ENCODE data around the gene MALRD1. TPM values are rescaled to one million over a fixed set of nuclear protein-coding genes. Genes with fewer than 3 reads are reported as not detected.

Gene MALRD1
- total and polyA plus RNA-seq, 2 donors from 2014 or later: 2.0 to 2.4 TPM

DNA sequence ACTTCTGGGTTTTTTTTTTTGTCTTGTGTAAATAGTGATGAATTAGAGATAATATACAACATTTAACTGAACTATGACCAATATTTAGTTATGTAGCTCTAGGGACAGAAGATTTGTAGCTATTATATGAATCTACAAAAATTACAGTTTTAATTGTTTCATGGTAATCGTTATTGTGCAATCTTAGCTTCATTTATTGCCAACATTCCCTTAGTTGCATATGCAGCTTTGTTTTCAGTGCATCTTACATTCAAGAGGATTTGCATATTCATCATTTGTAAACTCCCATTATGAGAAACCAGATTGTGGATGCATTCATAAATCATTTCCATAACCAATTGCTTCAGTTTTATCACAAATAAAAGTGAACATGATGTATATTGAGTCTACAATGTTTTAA, 68.8 kb downstream of the MALRD1 start:
- FAIRE-seq (no peak), DNase-seq (no peak)
- TF ChIP-seq, protein P1, sequence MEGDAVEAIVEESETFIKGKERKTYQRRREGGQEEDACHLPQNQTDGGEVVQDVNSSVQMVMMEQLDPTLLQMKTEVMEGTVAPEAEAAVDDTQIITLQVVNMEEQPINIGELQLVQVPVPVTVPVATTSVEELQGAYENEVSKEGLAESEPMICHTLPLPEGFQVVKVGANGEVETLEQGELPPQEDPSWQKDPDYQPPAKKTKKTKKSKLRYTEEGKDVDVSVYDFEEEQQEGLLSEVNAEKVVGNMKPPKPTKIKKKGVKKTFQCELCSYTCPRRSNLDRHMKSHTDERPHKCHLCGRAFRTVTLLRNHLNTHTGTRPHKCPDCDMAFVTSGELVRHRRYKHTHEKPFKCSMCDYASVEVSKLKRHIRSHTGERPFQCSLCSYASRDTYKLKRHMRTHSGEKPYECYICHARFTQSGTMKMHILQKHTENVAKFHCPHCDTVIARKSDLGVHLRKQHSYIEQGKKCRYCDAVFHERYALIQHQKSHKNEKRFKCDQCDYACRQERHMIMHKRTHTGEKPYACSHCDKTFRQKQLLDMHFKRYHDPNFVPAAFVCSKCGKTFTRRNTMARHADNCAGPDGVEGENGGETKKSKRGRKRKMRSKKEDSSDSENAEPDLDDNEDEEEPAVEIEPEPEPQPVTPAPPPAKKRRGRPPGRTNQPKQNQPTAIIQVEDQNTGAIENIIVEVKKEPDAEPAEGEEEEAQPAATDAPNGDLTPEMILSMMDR (IDR thresholded peaks at IDR 0.05; ENCODE audit: borderline replicate concordance, extremely low read depth, insufficient read depth): no peak

DNA sequence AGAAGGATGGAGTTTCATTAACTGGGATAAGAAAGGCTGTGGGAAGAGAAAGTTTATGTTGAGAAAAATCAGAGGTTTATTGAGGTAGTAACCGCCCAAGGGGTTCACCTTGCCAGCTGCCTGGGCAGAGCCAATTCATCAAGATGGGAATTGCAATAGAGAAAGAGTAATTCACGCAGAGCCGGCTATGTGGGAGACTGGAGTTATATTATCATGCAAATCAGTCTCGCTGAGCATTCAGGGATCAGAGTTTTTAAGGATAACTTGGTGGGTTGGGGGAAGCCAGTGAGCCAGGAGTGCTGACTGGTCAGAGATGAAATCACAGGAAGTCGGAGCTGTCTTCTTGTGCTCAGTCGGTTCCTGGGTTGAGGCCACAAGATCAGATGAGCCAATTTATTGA, 70.6 kb downstream of the MALRD1 start:
- intact Hi-C loops (cut with DNase I): no loop called here
- FAIRE-seq: no peak

More for the DNA sequence above, 68.8 kb downstream of the MALRD1 start:
- Histone ChIP-seq H3K27ac (ENCODE audit: low read depth in 2 of 2, low read length in 2 of 2) (no peak overlapping the region), H3K9ac (ENCODE audit: low read length in 3 of 3) (no peak overlapping the region), H3K9me3 (ENCODE audit: control insufficient read depth in 2 of 3, insufficient read depth in 1 of 3, low read length in 3 of 3) (no peaks in the 10 kb centered on the region), H3K4me1 (ENCODE audit: control insufficient read depth in 2 of 3, insufficient read depth in 2 of 3, low read depth in 1 of 3, low read length in 3 of 3) (no peaks in the 10 kb centered on the region), H3K4me3 (ENCODE audit: low read length in 3 of 3) (no peak overlapping the region), H3K27me3 (ENCODE audit: control insufficient read depth, insufficient read depth, low read length) (no peaks in the 10 kb centered on the region), H3K36me3 (ENCODE audit: control insufficient read depth in 2 of 3, insufficient read depth in 3 of 3, low read length in 3 of 3) (no peaks in the 10 kb centered on the region)
- intact Hi-C loops (cut with DNase I): no loop called here

DNA sequence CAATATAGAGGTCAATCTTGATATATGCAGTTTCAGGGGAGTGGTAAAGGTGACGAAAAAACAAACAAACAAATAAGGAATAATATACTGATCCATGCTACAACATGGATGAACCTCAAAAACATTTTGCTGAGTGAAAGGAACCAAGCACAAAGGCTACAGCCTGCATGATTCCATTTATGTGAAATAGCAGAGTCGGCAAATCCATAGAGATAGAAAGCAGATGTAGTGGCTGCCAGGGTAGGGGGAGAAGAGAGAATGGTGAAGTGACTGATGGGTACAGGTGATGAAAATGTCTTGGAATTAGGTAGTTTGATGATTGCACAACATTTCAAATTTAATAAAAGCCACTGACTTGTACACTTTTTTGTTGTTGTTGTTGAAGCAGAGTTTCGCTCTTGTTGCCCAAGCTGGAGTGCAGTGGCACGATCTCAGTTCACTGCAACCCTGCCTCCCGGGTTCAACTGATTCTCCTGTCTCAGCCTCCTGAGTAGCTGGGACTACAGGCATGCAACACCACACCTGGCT, 71.8 kb downstream of the MALRD1 start:
- Histone ChIP-seq H3K27ac (ENCODE audit: low read depth in 2 of 2, low read length in 2 of 2) (no peak overlapping the region), H3K36me3 (ENCODE audit: control insufficient read depth in 2 of 3, insufficient read depth in 3 of 3, low read length in 3 of 3) (no peaks in the 10 kb centered on the region), H3K4me1 (ENCODE audit: control insufficient read depth in 2 of 3, insufficient read depth in 2 of 3, low read depth in 1 of 3, low read length in 3 of 3) (no peaks in the 10 kb centered on the region), H3K4me3 (ENCODE audit: low read length in 3 of 3) (no peak overlapping the region), H3K9me3 (ENCODE audit: control insufficient read depth in 2 of 3, insufficient read depth in 1 of 3, low read length in 3 of 3) (no peaks in the 10 kb centered on the region), H3K9ac (ENCODE audit: low read length in 3 of 3) (no peak overlapping the region), H3K27me3 (ENCODE audit: control insufficient read depth, insufficient read depth, low read length) (no peaks in the 10 kb centered on the region)
- intact Hi-C loops (cut with DNase I): no loop called here
- DNase-seq (no peak), FAIRE-seq (no peak)
- TF ChIP-seq, protein P1 (IDR thresholded peaks at IDR 0.05; ENCODE audit: borderline replicate concordance, extremely low read depth, insufficient read depth): no peak

More for the DNA sequence above, 70.6 kb downstream of the MALRD1 start:
- Histone ChIP-seq H3K9me3 (ENCODE audit: control insufficient read depth in 2 of 3, insufficient read depth in 1 of 3, low read length in 3 of 3) (no peaks in the 10 kb centered on the region), H3K36me3 (ENCODE audit: control insufficient read depth in 2 of 3, insufficient read depth in 3 of 3, low read length in 3 of 3) (no peaks in the 10 kb centered on the region), H3K27me3 (ENCODE audit: control insufficient read depth, insufficient read depth, low read length) (no peaks in the 10 kb centered on the region), H3K4me1 (ENCODE audit: control insufficient read depth in 2 of 3, insufficient read depth in 2 of 3, low read depth in 1 of 3, low read length in 3 of 3) (no peaks in the 10 kb centered on the region), H3K27ac (ENCODE audit: low read depth in 2 of 2, low read length in 2 of 2) (no peak overlapping the region), H3K9ac (ENCODE audit: low read length in 3 of 3) (no peak overlapping the region), H3K4me3 (ENCODE audit: low read length in 3 of 3) (no peak overlapping the region)
- TF ChIP-seq, protein P1 (IDR thresholded peaks at IDR 0.05; ENCODE audit: borderline replicate concordance, extremely low read depth, insufficient read depth): no peak
- no peak for DNase-seq

- H3K27ac ChIP-seq (ENCODE audit: low read depth in 2 of 2, low read length in 2 of 2): no peak overlapping the region
- no peaks in the 10 kb centered on the region for H3K4me1 ChIP-seq (ENCODE audit: control insufficient read depth in 2 of 3, insufficient read depth in 2 of 3, low read depth in 1 of 3, low read length in 3 of 3)
- no peak for DNase-seq
- no peak overlapping the region for H3K9ac ChIP-seq (ENCODE audit: low read length in 3 of 3)
- TF ChIP-seq, protein P1 (IDR thresholded peaks at IDR 0.05; ENCODE audit: borderline replicate concordance, extremely low read depth, insufficient read depth): no peak
- no peaks in the 10 kb centered on the region for H3K9me3 ChIP-seq (ENCODE audit: control insufficient read depth in 2 of 3, insufficient read depth in 1 of 3, low read length in 3 of 3)
- no peak for FAIRE-seq
- H3K4me3 ChIP-seq (ENCODE audit: low read length in 3 of 3): no peak overlapping the region
- intact Hi-C loops (cut with DNase I): no loop called here
- H3K36me3 ChIP-seq (ENCODE audit: control insufficient read depth in 2 of 3, insufficient read depth in 3 of 3, low read length in 3 of 3): no peaks in the 10 kb centered on the region
- no peaks in the 10 kb centered on the region for H3K27me3 ChIP-seq (ENCODE audit: control insufficient read depth, insufficient read depth, low read length)
Measured at GRCh38 chr10:19133992-19134391, 85.4 kb downstream of the MALRD1 start.

All from kidney (tissue), 14 donors.